ENCODE data around the gene ASB4. TPM values are rescaled to one million over a fixed set of nuclear protein-coding genes. Genes with fewer than 3 reads are reported as not detected.

ASB4 gene
- total and polyA plus RNA-seq, 9 donors, result 18.6 to 50.5 (median 30.0) TPM

Other genes with a start within 250 kb of the ASB4 start
- gene PON1, start 161.4 kb upstream of the ASB4 start, total RNA-seq, result 0.31 TPM
- gene PON1, start 161.4 kb upstream of the ASB4 start, polyA plus RNA-seq (ENCODE audit: insufficient read depth in 1 of 8, insufficient read length in 8 of 8, low replicate concordance in 1 of 8), result under 1 TPM; 0.28 to 0.52 (median 0.33) TPM
- 5.0 TPM for gene PON3, start 89.6 kb upstream of the ASB4 start, total RNA-seq
- 1 to 10 TPM; 3.4 to 6.5 (median 5.2) TPM for gene PON3, start 89.6 kb upstream of the ASB4 start, polyA plus RNA-seq (ENCODE audit: insufficient read depth in 1 of 8, insufficient read length in 8 of 8, low replicate concordance in 1 of 8)
- gene PON2, start 50.9 kb upstream of the ASB4 start, total RNA-seq, result 71.6 TPM
- 100 to 1,000 TPM in 4 of 8 donors, 10 to 100 TPM in 4; 66.7 to 153 (median 94.4) TPM for gene PON2, start 50.9 kb upstream of the ASB4 start, polyA plus RNA-seq (ENCODE audit: insufficient read depth in 1 of 8, insufficient read length in 8 of 8, low replicate concordance in 1 of 8)
- 13.6 TPM for gene PDK4, start 110.6 kb downstream of the ASB4 start, total RNA-seq
- 10 to 100 TPM; 11.2 to 17.8 (median 14.3) TPM for gene PDK4, start 110.6 kb downstream of the ASB4 start, polyA plus RNA-seq (ENCODE audit: insufficient read depth in 1 of 8, insufficient read length in 8 of 8, low replicate concordance in 1 of 8)

All from muscle of leg (tissue), 9 donors.